PFSK-1 (cell line): ENCODE results near the gene STN1.

Experiments used
- FOXP2 ChIP-seq: optimal IDR thresholded peaks from 2 replicates; pipeline ENCODE3; 2011; ENCODE audit warnings: borderline replicate concordance, control low read depth, inconsistent platforms; ENCODE audit not compliant: insufficient read depth; ENCODE audit errors: extremely low read length, extremely low read depth
- POLR2AphosphoS5 ChIP-seq: IDR thresholded peaks from 2 replicates; pipeline ENCODE4 v1.6.1; 2012; ENCODE audit warnings: low read depth, mild to moderate bottlenecking, control low read depth, low read length, moderate library complexity
- REST ChIP-seq, 2 experiments: IDR thresholded peaks; 2 replicates each; pipeline versions ENCODE4 v1.6.1 to v1.8.0; 2011 to 2012; ENCODE audit warnings: low read depth in 2 of 2, low read length in 2 of 2, control low read depth in 1 of 2, inconsistent platforms in 1 of 2, mild to moderate bottlenecking in 1 of 2, moderate library complexity in 1 of 2; ENCODE audit not compliant: insufficient read depth in 1 of 2
- SIN3A ChIP-seq: IDR thresholded peaks from 2 replicates; pipeline ENCODE4 v1.6.1; 2012; ENCODE audit warnings: mild to moderate bottlenecking, low read length, moderate library complexity, borderline replicate concordance; ENCODE audit not compliant: insufficient read depth
- TAF1 ChIP-seq: IDR thresholded peaks from 2 replicates; pipeline ENCODE4 v1.6.1; 2012; ENCODE audit warnings: low read length, control low read depth, borderline replicate concordance; ENCODE audit not compliant: insufficient read depth

STN1 gene

GRCh38 chr10:103855852-103856796 lies 61.9 kb downstream of the STN1 start:
- TF ChIP-seq TAF1 = no peak
- no peak for TF ChIP-seq SIN3A
- no peak for TF ChIP-seq FOXP2
- no peak for TF ChIP-seq POLR2AphosphoS5

- TF ChIP-seq POLR2AphosphoS5 = no peak
- TF ChIP-seq FOXP2 = no peak
- TF ChIP-seq SIN3A = no peak
Observed at GRCh38 chr10:103855424-103855823, 62.6 kb downstream of the STN1 start, which contains the start of gene SH3PXD2A. SH3PXD2A (minus strand) TSS chr10:103855576; CDS start chr10:103855266, 310 bp downstream.

GRCh38 chr10:103854686-103855391 lies 63.1 kb downstream of the STN1 start:
- no peak for TF ChIP-seq TAF1
- no peak for TF ChIP-seq SIN3A
- no peak for TF ChIP-seq REST (IDR thresholded peaks at IDR 0.05; ENCODE audit: insufficient read depth in 1 of 2, low read depth in 2 of 2, low read length in 2 of 2)
- TF ChIP-seq POLR2AphosphoS5 = no peak
- no peak for TF ChIP-seq FOXP2

- TF ChIP-seq TAF1 = no peak
- no peak for TF ChIP-seq SIN3A
- no peak for TF ChIP-seq FOXP2
- no peak for TF ChIP-seq REST (IDR thresholded peaks at IDR 0.05; ENCODE audit: insufficient read depth in 1 of 2, low read depth in 2 of 2, low read length in 2 of 2)
- TF ChIP-seq POLR2AphosphoS5 = no peak
Observed at GRCh38 chr10:103854265-103854685, 63.7 kb downstream of the STN1 start.

GRCh38 chr10:103853428-103854264 lies 64.3 kb downstream of the STN1 start:
- TF ChIP-seq SIN3A (no peak), REST (IDR thresholded peaks at IDR 0.05; ENCODE audit: insufficient read depth in 1 of 2, low read depth in 2 of 2, low read length in 2 of 2) (no peak), FOXP2 (no peak), POLR2AphosphoS5 (no peak), TAF1 (no peak)
